HCT116 (cell line): Measurements from ENCODE around the gene EEFSEC. TPM values are rescaled to one million over a fixed set of nuclear protein-coding genes. Genes with fewer than 3 reads are reported as not detected.

Experiments used
- ATAC-seq: fragments of 200-7000 bp; cut with Tn5 transposase; 2 replicates; pipeline ENCODE4 v1.9.1; 2020; ENCODE audit warnings: mild to moderate bottlenecking, moderate library complexity
- BruUV-seq: library from RNA; stranded (reverse); fragments of 400-500 nt; replicated peaks from 2 replicates; lab custom pipeline; 2021; lab: Mats Ljungman, UMichigan
- CTCF ChIA-PET: fragments of 300-600 bp; sonication (Branson Sonifier 250); formaldehyde crosslinking; loops from one replicate; lab custom pipeline; 2021; ENCODE audit warnings: antibody characterized with exemption; lab: Charles Lee
- POLR2A ChIA-PET: fragments of 300-600, 350-600 bp; sonication (Branson Sonifier 250); formaldehyde crosslinking; loops from one replicate; lab custom pipeline; 2021; ENCODE audit warnings: antibody characterized with exemption; lab: Charles Lee
- RAD21 ChIA-PET, 2 experiments: fragments of 300-600 bp; sonication (Branson Sonifier 250); formaldehyde crosslinking; loops; one replicate each; lab custom pipeline; 2023; ENCODE audit warnings: low total read pairs in 2 of 2; ENCODE audit not compliant: uncharacterized antibody in 2 of 2, unreplicated experiment in 2 of 2, low non-redundant PET in 1 of 2; lab: Charles Lee
- DNase-seq: peaks from one replicate; pipeline ENCODE4 v3.0.0-alpha.2; 2010; ENCODE audit warnings: low read depth, low spot score
- H2AFZ ChIP-seq: fragments of 200-600 bp; shearing (Covaris generic), sonication (generic); 2 replicates; pipeline ENCODE4 v1.6.1; 2017; ENCODE audit warnings: low read depth, mixed run types, mixed read lengths, antibody characterized with exemption, low read length; ENCODE audit not compliant: poor library complexity, severe bottlenecking
- H3K27ac ChIP-seq: 2 replicates; pipeline ENCODE4 v1.5.1; 2012; ENCODE audit warnings: low read depth, low read length
- H3K27me3 ChIP-seq: fragments of 200-600 bp; sonication (generic); 2 replicates; pipeline ENCODE4 v1.6.1; 2016; ENCODE audit warnings: mixed run types, low read length, mixed read lengths; ENCODE audit not compliant: insufficient read depth
- H3K36me3 ChIP-seq, 2 experiments: fragments of 200-500 bp in 1 of 2; fragments of 200-600 bp in 1 of 2; sonication (Bioruptor generic) in 1 of 2; sonication (generic) in 1 of 2; 2 replicates each; pipeline versions ENCODE4 v1.5.1 to v1.6.1; 2014 to 2016; ENCODE audit warnings: low read length in 2 of 2, inconsistent platforms in 1 of 2, mixed read lengths in 1 of 2, mixed run types in 1 of 2; ENCODE audit not compliant: insufficient read depth in 2 of 2, control insufficient read depth in 1 of 2
- H3K4me1 ChIP-seq, 2 experiments: fragments of 200-600 bp in 1 of 2; sonication (generic) in 1 of 2; 2 replicates each; pipeline versions ENCODE4 v1.5.1 to v1.6.1; 2012 to 2017; ENCODE audit warnings: low read length in 2 of 2, inconsistent platforms in 1 of 2, mild to moderate bottlenecking in 1 of 2, mixed read lengths in 1 of 2, mixed run types in 1 of 2, moderate library complexity in 1 of 2; ENCODE audit not compliant: insufficient read depth in 2 of 2, control insufficient read depth in 1 of 2
- H3K4me2 ChIP-seq: fragments of 200-600 bp; sonication (generic); 2 replicates; pipeline ENCODE4 v1.6.1; 2017; ENCODE audit warnings: mixed run types, low read length, mixed read lengths
- H3K4me3 ChIP-seq, 2 experiments: fragments of 200-600 bp in 1 of 2; sonication (generic) in 1 of 2; replicated peaks in 1 of 2; 2 replicates each; pipeline ENCODE4 v1.5.1; 2011 to 2016; ENCODE audit warnings: low read length in 2 of 2, control low read depth in 1 of 2, low read depth in 1 of 2, mild to moderate bottlenecking in 1 of 2, mixed read lengths in 1 of 2, mixed run types in 1 of 2
- H3K79me2 ChIP-seq: fragments of 200-600 bp; sonication (generic); 2 replicates; pipeline ENCODE4 v1.6.1; 2017; ENCODE audit warnings: mild to moderate bottlenecking, mixed run types, low read length, moderate library complexity, mixed read lengths; ENCODE audit not compliant: insufficient read depth
- H3K9ac ChIP-seq: fragments of 200-600 bp; sonication (generic); 2 replicates; pipeline ENCODE4 v1.6.1; 2016; ENCODE audit warnings: low read length, mixed read lengths
- H3K9me2 ChIP-seq: fragments of 200-600 bp; sonication (generic), shearing (Covaris generic); 2 replicates; pipeline ENCODE4 v1.6.1; 2017; ENCODE audit warnings: mixed run types, mild to moderate bottlenecking, moderate library complexity; ENCODE audit not compliant: insufficient read depth
- H3K9me3 ChIP-seq, 2 experiments: fragments of 200-500 bp in 1 of 2; fragments of 200-600 bp in 1 of 2; sonication (Bioruptor generic) in 1 of 2; sonication (generic) in 1 of 2; 2 replicates each; pipeline ENCODE4 v1.6.1; 2014 to 2017; ENCODE audit warnings: low read length in 2 of 2, mixed read lengths in 2 of 2, inconsistent platforms in 1 of 2, low read depth in 1 of 2, mild to moderate bottlenecking in 1 of 2, mixed run types in 1 of 2, moderate library complexity in 1 of 2; ENCODE audit not compliant: control insufficient read depth in 1 of 2, insufficient read depth in 1 of 2
- H4K20me1 ChIP-seq: fragments of 200-600 bp; sonication (generic), shearing (Covaris generic); 2 replicates; pipeline ENCODE4 v1.6.1; 2017; ENCODE audit warnings: mixed run types, mild to moderate bottlenecking, moderate library complexity; ENCODE audit not compliant: insufficient read depth
- CEBPB ChIP-seq: IDR thresholded peaks from 2 replicates; pipeline ENCODE4 v1.6.1; 2012; ENCODE audit warnings: low read depth
- EGR1 ChIP-seq: IDR thresholded peaks from 2 replicates; pipeline ENCODE4 v1.6.1; 2012; ENCODE audit warnings: low read depth
- EZH2 ChIP-seq: fragments of 200-600 bp; sonication (generic); IDR thresholded peaks from 2 replicates; pipeline ENCODE4 v1.6.1; 2017; ENCODE audit warnings: antibody characterized with exemption, mixed run types
- FOSL1 ChIP-seq: IDR thresholded peaks from 2 replicates; pipeline ENCODE4 v1.6.1; 2012; ENCODE audit warnings: low read depth
- MAX ChIP-seq: IDR thresholded peaks from 2 replicates; pipeline ENCODE4 v1.6.1; 2012
- POLR2A ChIP-seq: IDR thresholded peaks from 2 replicates; pipeline ENCODE4 v1.7.0; 2011; ENCODE audit warnings: borderline replicate concordance; ENCODE audit not compliant: insufficient read depth, insufficient read length; ENCODE audit errors: extremely low read depth
- POLR2AphosphoS5 ChIP-seq: IDR thresholded peaks from 2 replicates; pipeline ENCODE4 v1.6.1; 2011; ENCODE audit warnings: mild to moderate bottlenecking, low read depth, low read length, moderate library complexity
- RAD21 ChIP-seq: IDR thresholded peaks from 2 replicates; pipeline ENCODE4 v1.6.1; 2012; ENCODE audit warnings: low read depth, mild to moderate bottlenecking
- SIN3A ChIP-seq: IDR thresholded peaks from 2 replicates; pipeline ENCODE4 v1.6.1; 2012; ENCODE audit warnings: low read depth
- SP1 ChIP-seq: IDR thresholded peaks from 2 replicates; pipeline ENCODE4 v1.6.1; 2012; ENCODE audit warnings: low read depth
- SRF ChIP-seq: IDR thresholded peaks from 2 replicates; pipeline ENCODE4 v1.6.1; 2012; ENCODE audit warnings: low read depth
- intact Hi-C: fragments of 100-400 bp; cut with micrococcal nuclease; formaldehyde crosslinking; loops from 2 replicates; pipeline ENCODE4 v1.10.0; 2022
- total RNA-seq: library from RNA; stranded (reverse); gene quantifications from one replicate; pipeline ENCODE4 v1.2.1, GENCODE V29; 2021; ENCODE audit not compliant: unreplicated experiment
- TF ChIP-seq, protein P1 (sequence below): IDR thresholded peaks from 2 replicates; pipeline ENCODE4 v1.6.1; 2011; ENCODE audit warnings: mild to moderate bottlenecking, low read length, moderate library complexity; ENCODE audit not compliant: insufficient replicate concordance; ENCODE audit errors: extremely low read depth
- TF ChIP-seq, protein P2 (sequence below), 3 experiments: fragments of 200-600 bp in 1 of 3; sonication (generic) in 1 of 3; IDR thresholded peaks in 2 of 3; conservative IDR thresholded peaks in 1 of 3; 2 replicates each; pipeline ENCODE4 v1.5.1; 2012 to 2017; ENCODE audit warnings: low read depth in 2 of 3, low read length in 2 of 3, antibody characterized with exemption in 1 of 3, borderline replicate concordance in 1 of 3, control low read depth in 1 of 3, mild to moderate bottlenecking in 1 of 3, mixed read lengths in 1 of 3, mixed run types in 1 of 3, moderate library complexity in 1 of 3; ENCODE audit not compliant: insufficient read depth in 1 of 3

EEFSEC gene
- total RNA-seq, 1 experiment from 2014 or later: 16.1 TPM

GRCh38 chr3:128195802-128196201, 42.5 kb downstream of the EEFSEC start:
- RAD21 ChIA-PET: no interaction called here
- no peaks in the 10 kb centered on the region for H3K27me3 ChIP-seq
- TF ChIP-seq FOSL1 (no peak), SP1 (no peak), POLR2AphosphoS5 (no peak), POLR2A (no peak), MAX (no peak), CEBPB (no peak), SIN3A (no peak), EZH2 (no peak), RAD21 (no peak), SRF (no peak), EGR1 (no peak)
- TF ChIP-seq, protein P1, sequence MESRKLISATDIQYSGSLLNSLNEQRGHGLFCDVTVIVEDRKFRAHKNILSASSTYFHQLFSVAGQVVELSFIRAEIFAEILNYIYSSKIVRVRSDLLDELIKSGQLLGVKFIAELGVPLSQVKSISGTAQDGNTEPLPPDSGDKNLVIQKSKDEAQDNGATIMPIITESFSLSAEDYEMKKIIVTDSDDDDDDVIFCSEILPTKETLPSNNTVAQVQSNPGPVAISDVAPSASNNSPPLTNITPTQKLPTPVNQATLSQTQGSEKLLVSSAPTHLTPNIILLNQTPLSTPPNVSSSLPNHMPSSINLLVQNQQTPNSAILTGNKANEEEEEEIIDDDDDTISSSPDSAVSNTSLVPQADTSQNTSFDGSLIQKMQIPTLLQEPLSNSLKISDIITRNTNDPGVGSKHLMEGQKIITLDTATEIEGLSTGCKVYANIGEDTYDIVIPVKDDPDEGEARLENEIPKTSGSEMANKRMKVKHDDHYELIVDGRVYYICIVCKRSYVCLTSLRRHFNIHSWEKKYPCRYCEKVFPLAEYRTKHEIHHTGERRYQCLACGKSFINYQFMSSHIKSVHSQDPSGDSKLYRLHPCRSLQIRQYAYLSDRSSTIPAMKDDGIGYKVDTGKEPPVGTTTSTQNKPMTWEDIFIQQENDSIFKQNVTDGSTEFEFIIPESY: no peak
- TF ChIP-seq, protein P2, sequence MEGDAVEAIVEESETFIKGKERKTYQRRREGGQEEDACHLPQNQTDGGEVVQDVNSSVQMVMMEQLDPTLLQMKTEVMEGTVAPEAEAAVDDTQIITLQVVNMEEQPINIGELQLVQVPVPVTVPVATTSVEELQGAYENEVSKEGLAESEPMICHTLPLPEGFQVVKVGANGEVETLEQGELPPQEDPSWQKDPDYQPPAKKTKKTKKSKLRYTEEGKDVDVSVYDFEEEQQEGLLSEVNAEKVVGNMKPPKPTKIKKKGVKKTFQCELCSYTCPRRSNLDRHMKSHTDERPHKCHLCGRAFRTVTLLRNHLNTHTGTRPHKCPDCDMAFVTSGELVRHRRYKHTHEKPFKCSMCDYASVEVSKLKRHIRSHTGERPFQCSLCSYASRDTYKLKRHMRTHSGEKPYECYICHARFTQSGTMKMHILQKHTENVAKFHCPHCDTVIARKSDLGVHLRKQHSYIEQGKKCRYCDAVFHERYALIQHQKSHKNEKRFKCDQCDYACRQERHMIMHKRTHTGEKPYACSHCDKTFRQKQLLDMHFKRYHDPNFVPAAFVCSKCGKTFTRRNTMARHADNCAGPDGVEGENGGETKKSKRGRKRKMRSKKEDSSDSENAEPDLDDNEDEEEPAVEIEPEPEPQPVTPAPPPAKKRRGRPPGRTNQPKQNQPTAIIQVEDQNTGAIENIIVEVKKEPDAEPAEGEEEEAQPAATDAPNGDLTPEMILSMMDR (IDR thresholded peaks at IDR 0.05 in 2 of 3, conservative IDR thresholded peaks at IDR 0.05 in 1 of 3; ENCODE audit: borderline replicate concordance in 1 of 3, insufficient read depth in 1 of 3, low read depth in 2 of 3, low read length in 2 of 3): no peak
- no peak overlapping the region for H3K4me3 ChIP-seq
- no peak overlapping the region for H3K4me2 ChIP-seq
- no peaks in the 10 kb centered on the region for H3K9me2 ChIP-seq
- H3K27ac ChIP-seq: no peak overlapping the region
- DNase-seq (no peak), ATAC-seq (no peak)
- no peaks in the 10 kb centered on the region for H3K9me3 ChIP-seq
- no peaks in the 10 kb centered on the region for H3K36me3 ChIP-seq
- H3K79me2 ChIP-seq: peaks cover 4% of the 10 kb centered on the region; the same call in 1 of the 2 replicates
- intact Hi-C loops: no loop called here
- H4K20me1 ChIP-seq: no peaks in the 10 kb centered on the region
- CTCF ChIA-PET: no interaction called here
- no peak overlapping the region for H2AFZ ChIP-seq
- H3K9ac ChIP-seq: no peak overlapping the region
- no peaks in the 10 kb centered on the region for H3K4me1 ChIP-seq
- no TSS peak for BruUV-seq
- POLR2A ChIA-PET: no interaction called here
